ENCODE data around the gene CDC42EP4. TPM values are rescaled to one million over a fixed set of nuclear protein-coding genes. Genes with fewer than 3 reads are reported as not detected.
A peak's percentile ranks its signal among the peaks of the same experiment; 100 is the strongest.

The CDC42EP4 gene
- total RNA-seq, 2 donors from 2014 or later = 38.5 to 49.7 TPM

DNA sequence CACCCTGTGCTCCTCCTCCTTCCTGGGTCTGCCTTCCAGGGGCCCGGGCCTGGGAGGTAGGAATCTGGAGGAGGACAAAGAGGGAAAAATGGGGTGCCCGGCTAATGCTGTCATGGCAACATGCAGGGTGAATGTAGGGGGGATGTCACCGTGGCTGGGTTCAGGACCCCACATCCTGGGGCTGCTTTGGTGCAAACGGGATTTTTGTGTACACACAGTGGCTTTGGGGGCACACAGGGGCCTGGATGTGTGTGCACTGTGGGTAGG is 37.0 kb upstream of the CDC42EP4 start:
- H3K27me3 ChIP-seq (ENCODE audit: control insufficient read depth, insufficient read depth, low read length, poor library complexity, severe bottlenecking) = no peaks in the 10 kb centered on the region
- no peaks in the 10 kb centered on the region for H3K36me3 ChIP-seq (ENCODE audit: control insufficient read depth, insufficient read depth, low read length)
- H3K9ac ChIP-seq (ENCODE audit: extremely low read depth, low read length, poor library complexity, severe bottlenecking) = no peak overlapping the region
- no peaks in the 10 kb centered on the region for H3K36me3 Mint-ChIP-seq (ENCODE audit: low read depth)
- no peaks in the 10 kb centered on the region for H3K27me3 Mint-ChIP-seq (ENCODE audit: insufficient read depth)
- H3K4me3 Mint-ChIP-seq = no peak overlapping the region
- no peak overlapping the region for H3K27ac Mint-ChIP-seq
- no peaks in the 10 kb centered on the region for H3K9me3 ChIP-seq (ENCODE audit: control insufficient read depth, low read length)
- TF ChIP-seq, protein P1, sequence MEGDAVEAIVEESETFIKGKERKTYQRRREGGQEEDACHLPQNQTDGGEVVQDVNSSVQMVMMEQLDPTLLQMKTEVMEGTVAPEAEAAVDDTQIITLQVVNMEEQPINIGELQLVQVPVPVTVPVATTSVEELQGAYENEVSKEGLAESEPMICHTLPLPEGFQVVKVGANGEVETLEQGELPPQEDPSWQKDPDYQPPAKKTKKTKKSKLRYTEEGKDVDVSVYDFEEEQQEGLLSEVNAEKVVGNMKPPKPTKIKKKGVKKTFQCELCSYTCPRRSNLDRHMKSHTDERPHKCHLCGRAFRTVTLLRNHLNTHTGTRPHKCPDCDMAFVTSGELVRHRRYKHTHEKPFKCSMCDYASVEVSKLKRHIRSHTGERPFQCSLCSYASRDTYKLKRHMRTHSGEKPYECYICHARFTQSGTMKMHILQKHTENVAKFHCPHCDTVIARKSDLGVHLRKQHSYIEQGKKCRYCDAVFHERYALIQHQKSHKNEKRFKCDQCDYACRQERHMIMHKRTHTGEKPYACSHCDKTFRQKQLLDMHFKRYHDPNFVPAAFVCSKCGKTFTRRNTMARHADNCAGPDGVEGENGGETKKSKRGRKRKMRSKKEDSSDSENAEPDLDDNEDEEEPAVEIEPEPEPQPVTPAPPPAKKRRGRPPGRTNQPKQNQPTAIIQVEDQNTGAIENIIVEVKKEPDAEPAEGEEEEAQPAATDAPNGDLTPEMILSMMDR (conservative IDR thresholded peaks at IDR 0.05) = no peak
- peaks cover 23% of the 10 kb centered on the region for H3K4me1 ChIP-seq (ENCODE audit: control insufficient read depth, insufficient read depth, low read length)
- 62 to 65% methylated on average over 3 to 4 of the region's 4 CpGs for WGBS, 2 experiments (ENCODE audit: insufficient coverage in 1 of 2, insufficient read length in 1 of 2)
- no peak for DNase-seq
- H3K27ac ChIP-seq (ENCODE audit: low read depth, low read length) = peak overlapping the region; percentile 42
- H3K4me3 ChIP-seq (ENCODE audit: low read length) = no peak overlapping the region
- peaks cover 42% of the 10 kb centered on the region for H3K4me1 Mint-ChIP-seq
- H3K9me3 Mint-ChIP-seq = no peaks in the 10 kb centered on the region

DNA sequence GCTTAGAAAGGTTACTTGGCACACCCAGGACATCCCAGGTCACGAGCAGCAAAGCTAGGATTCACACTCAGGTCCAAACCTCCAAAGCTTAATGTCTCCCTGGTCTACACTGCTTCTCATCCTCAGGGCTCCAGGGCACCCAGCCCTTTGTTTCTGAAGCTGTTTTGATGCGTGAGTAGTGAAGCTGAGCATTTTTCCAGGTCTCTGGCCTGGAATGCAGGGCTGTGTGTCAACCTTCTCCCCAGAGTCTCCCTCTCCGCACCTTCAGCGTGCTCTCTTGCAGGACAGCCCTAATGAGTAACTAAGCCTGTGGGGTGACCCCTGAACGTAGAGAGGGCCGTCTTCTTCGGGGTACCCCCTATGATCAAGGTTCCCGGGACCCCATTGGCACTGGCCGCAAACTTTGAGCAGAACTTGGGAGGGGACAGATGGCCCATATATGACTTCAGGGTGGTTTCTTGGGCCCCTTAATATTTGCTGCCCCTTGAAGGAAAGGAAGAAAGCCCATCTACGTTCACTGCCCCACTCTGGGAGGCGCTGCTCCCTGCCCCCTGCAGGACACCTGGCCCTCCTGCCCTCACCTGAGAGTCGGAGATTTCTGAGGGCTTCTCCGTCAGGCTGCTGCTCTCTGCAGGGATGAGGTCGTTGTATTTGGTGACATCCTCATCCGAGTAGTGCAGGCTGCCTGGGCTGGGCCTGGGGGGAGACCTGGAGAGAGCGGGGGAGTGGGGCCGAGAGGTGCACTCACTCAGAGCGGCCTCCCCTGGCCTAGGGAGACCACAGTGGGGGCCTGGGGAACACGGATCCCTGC is 36.4 kb upstream of the CDC42EP4 start:
- Mint-ChIP-seq H3K4me3 (no peak overlapping the region), H3K4me1 (peaks cover 47% of the 10 kb centered on the region), H3K27me3 (ENCODE audit: insufficient read depth) (no peaks in the 10 kb centered on the region), H3K36me3 (ENCODE audit: low read depth) (no peaks in the 10 kb centered on the region), H3K9me3 (no peaks in the 10 kb centered on the region), H3K27ac (peak overlapping the region; percentile 49)
- Histone ChIP-seq H3K27me3 (ENCODE audit: control insufficient read depth, insufficient read depth, low read length, poor library complexity, severe bottlenecking) (no peaks in the 10 kb centered on the region), H3K36me3 (ENCODE audit: control insufficient read depth, insufficient read depth, low read length) (no peaks in the 10 kb centered on the region), H3K9ac (ENCODE audit: extremely low read depth, low read length, poor library complexity, severe bottlenecking) (no peak overlapping the region), H3K4me1 (ENCODE audit: control insufficient read depth, insufficient read depth, low read length) (peaks cover 29% of the 10 kb centered on the region), H3K27ac (ENCODE audit: low read depth, low read length) (peak overlapping the region; percentile 42), H3K9me3 (ENCODE audit: control insufficient read depth, low read length) (no peaks in the 10 kb centered on the region), H3K4me3 (ENCODE audit: low read length) (no peak overlapping the region)
- TF ChIP-seq, protein P1 (conservative IDR thresholded peaks at IDR 0.05) = peak; percentile 76
- DNase-seq = peak; percentile 90
- WGBS, 2 experiments (ENCODE audit: insufficient coverage in 1 of 2, insufficient read length in 1 of 2) = 82 to 83% methylated on average over 10 to 19 of the region's 19 CpGs

- Mint-ChIP-seq H3K36me3 (ENCODE audit: low read depth) (no peaks in the 10 kb centered on the region), H3K4me3 (no peak overlapping the region), H3K27me3 (ENCODE audit: insufficient read depth) (no peaks in the 10 kb centered on the region), H3K9me3 (no peaks in the 10 kb centered on the region), H3K27ac (no peak overlapping the region), H3K4me1 (peaks cover 49% of the 10 kb centered on the region)
- Histone ChIP-seq H3K9me3 (ENCODE audit: control insufficient read depth, low read length) (no peaks in the 10 kb centered on the region), H3K4me3 (ENCODE audit: low read length) (no peak overlapping the region), H3K36me3 (ENCODE audit: control insufficient read depth, insufficient read depth, low read length) (no peaks in the 10 kb centered on the region), H3K27ac (ENCODE audit: low read depth, low read length) (no peak overlapping the region), H3K4me1 (ENCODE audit: control insufficient read depth, insufficient read depth, low read length) (peaks cover 32% of the 10 kb centered on the region), H3K9ac (ENCODE audit: extremely low read depth, low read length, poor library complexity, severe bottlenecking) (no peak overlapping the region), H3K27me3 (ENCODE audit: control insufficient read depth, insufficient read depth, low read length, poor library complexity, severe bottlenecking) (no peaks in the 10 kb centered on the region)
- 76 to 89% methylated on average over 3 to 5 of the region's 5 CpGs for WGBS, 2 experiments (ENCODE audit: insufficient coverage in 1 of 2, insufficient read length in 1 of 2)
- no peak for DNase-seq
- TF ChIP-seq, protein P1 (conservative IDR thresholded peaks at IDR 0.05) = no peak
Observed at GRCh38 chr17:73347351-73347750, 35.5 kb upstream of the CDC42EP4 start.
